HG03159 (cell line): ENCODE measurements around the gene SIPA1L3.
"Not testable (repeated sequence)": the region's sequence is repeated elsewhere in the genome, so short reads cannot be mapped to it uniquely, and the experiment has no call there.

Experiments
- ATAC-seq: cut with Tn5 transposase; IDR thresholded peaks from one replicate; pipeline ENCODE4 v1.9.1; 2021; ENCODE audit warnings: mild to moderate bottlenecking, moderate library complexity; ENCODE audit not compliant: unreplicated experiment

Gene SIPA1L3

DNA sequence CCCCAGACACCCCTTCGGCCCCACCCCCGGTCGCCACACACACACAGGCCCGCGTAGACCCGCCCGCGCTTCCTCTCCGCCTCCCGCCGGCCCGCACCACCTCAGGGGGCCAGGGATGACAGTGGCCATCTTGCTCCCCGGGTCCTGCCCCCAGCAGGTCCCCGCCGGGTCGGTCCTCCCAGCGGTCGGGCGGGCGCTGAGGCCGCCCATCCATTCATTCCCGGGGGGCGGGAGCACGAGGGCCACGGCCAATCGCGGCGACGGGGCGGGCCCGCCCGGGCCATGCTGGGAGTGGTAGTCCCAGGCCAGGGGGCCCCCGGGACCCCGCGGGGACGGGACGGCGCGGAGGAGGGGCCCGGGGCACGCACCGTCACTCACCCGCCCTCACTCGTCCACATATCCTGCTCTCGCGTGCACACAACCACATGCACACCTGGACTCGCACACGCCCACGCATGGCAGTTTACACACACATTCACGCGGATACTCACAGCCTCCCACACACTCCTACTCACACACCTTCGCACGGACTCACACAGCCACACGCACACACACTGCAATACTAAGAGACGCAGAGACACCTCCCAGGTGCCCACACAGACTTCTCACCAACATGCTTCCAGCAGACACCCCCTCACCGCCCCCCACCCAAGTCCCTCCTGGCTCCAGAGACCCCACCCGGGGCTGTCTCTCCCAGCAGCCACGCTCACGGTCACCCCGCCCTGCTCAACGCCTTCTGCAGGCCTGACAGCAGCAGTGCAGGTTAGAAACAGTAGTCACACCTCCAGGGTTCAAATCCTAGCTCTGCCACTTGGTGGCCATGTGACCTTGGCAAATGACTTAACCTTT is 317.2 kb downstream of the SIPA1L3 start, which contains the start of gene DPF1:
Gene DPF1 (minus strand): TSS at position 209 of the 849 bp plus-strand sequence. CDS start 80 bp downstream, at position 129.
- peak; percentile 68 for ATAC-seq

DNA sequence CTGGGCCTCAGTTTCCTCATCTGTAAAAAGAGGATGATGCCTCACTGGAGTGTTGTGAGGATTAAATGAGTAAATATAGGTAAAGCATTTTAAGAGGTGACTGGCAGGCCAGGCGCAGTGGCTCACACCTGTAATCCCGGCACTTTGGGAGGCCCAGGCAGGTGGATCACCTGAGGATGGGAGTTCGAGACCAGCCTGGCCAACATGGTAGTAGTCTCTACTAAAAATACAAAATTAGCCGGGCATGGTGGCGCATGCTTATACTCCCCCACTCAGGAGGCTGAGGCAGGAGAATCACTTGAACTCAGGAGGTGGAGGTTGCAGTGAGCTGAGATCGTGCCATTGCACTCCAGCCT is 317.8 kb downstream of the SIPA1L3 start:
- not testable (repeated sequence) for ATAC-seq

DNA sequence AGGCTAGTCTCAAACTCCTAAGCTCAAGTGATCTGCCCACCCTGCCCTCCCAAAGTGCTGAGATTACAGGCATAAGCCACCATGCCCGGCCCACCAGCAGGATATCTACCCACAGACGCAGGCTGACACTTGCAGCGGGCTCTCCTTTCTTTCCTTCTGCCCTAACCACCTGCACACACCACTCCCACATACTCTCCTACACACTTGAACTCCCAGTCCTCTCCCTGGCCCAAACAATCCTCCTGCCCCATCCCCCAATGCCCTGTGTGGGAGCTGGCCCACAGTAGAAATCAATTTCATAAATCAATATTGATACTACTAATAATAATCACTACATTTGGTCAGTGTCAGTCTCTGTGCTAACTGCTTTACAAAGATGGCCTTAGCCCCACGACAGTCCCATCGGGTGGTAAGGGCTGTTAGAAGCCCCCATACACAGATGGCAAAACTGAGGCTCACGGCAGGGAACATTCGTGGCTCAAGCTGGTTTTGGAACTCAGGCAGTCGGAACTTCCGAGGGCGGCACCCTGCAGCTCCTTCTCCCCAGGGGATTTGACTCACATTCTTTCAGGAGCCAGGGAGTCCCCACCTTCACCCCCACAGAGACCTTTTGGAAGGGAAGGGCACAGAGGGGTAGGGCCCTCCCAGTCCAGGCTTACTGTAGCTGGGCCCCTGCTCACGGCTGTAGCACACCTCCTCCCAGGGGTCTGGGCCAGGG is 320.4 kb downstream of the SIPA1L3 start:
- ATAC-seq: no peak

DNA sequence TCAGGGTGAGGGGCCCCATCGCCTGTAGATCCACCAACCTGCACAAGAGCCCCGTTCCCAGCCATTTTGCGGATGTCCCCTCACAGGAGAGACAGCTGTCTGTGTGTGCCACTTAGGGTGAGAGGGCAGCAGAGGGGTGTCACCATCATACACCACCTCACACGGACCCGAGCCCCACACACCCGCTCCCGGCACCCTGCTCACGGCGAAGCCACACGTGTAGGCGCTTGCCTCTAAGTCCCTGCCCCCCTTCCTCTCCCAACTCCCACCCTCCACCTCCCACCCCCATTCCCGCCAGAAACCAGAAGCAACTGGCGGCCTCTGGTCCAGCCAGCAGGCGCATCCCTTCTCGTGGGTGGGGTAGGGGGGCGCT is 321.0 kb downstream of the SIPA1L3 start:
- ATAC-seq: no peak

DNA sequence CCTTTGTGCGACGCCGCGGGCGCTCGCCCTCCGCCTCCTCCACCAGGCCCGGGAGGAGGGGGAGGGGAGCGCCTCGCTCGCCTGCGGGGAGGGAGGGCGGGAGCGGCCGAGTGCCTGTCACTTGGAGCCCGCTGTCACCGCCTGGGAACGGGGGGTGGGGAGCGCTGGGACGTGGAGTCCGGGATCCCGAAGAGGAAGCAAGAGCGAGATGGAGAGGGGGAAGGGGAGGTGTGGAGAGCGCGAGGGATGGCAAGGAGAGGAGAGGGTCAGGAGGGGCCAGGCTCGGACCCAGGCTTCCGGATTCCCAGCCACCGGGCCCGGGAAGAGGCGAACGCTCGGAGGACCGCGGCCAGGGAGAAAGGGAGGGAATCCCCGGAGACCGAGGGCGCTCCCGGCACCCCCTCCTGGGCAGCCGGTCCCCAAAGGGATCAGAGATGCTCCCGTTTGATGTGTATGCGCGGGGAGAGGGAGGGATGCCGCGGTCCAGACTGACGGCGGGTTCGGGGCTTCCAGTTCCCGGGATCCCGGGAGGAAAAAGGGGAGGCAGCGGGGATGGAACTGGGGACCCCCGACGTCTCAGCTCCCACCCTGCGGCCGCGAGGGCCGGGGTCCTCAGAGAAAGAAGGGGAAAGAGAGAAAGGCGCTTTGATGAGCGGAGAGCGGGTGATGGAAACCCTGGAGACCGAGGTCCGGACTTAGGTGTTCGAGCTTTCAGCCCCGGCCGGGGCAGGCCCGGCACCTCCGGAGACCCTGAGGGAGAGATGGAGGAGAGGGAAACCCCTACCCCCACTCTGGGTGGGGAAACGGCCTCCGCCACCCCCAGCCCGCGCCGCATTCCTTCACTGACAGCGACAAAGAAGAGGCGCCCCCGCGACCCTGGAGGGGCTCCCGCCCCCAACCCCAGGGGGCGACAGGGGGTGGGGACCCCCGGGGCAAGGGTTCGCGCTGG is 321.8 kb downstream of the SIPA1L3 start:
- no peak for ATAC-seq

DNA sequence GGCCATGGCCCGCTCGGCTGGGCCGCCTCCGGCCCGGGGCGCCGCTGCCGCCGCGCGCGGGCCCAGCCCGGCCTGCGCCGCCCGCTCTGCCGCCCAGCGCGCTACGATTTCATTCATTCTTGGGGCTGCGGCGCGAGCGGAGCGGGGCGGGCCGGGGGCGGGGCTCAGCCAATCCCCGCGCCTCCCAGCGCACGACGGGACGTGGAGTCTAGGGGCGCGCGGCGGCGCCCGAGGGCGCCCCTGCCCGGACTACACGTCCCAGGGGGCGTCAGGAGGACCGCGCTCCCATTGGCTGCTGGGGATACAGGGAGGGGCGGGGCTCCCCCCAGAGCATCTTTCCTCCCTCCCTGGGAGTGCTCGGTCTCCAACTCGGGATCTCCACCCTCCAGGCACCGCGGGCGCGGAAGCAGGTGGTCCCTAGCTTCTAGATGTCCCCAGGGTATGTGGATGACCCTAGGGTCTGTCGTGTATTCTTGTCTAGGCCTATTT is 322.6 kb downstream of the SIPA1L3 start:
- no peak for ATAC-seq

DNA sequence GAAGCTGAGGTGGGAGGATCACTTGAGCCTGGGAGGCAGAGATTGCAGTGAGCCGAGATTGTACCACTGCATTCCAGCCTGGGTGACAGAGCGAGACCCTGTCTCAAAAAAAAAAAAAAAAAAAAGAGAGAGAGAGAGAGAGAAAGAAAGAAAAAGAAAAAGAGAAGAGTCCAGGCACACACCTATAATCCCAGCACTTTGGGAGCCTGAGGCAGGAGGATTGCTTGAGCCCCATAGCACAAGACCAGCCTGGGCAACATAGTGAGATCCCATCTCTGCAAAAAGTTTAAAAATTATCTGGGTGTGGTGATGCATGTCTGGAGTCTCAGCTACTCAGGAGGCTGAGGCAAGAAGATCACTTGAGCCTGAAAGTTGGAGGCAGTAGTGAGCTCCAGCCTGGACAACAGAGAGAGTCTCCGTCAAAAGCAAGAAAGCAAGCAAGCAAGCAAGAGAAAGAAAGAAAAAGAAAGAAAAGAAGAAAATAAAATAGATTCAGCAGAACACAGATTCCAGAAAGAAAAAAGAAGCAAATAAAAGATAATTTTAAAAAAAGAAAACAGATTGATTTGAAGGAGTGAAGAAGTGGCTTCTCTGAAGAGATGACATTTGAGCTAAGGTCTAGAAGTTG is 323.6 kb downstream of the SIPA1L3 start:
- not testable (repeated sequence) for ATAC-seq

DNA sequence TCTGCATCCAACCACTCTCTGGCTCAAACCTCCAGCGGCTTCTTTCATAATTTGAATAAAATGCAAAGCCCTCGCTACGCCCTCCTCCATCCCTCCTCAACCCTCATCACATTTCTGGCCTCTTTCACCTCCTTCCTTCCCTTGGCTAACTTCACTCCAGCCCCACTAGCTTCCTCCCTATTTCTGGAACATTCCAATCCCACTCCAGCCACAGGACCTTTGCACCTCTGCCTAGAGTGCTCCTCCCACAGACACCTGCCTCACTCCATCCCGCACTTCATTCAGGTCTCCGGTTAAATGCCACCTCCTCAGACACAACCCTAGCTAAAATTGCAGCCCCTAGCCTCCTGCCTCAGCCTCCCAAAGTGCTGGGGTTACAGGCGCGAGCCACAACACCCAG is 324.9 kb downstream of the SIPA1L3 start:
- no peak for ATAC-seq

DNA sequence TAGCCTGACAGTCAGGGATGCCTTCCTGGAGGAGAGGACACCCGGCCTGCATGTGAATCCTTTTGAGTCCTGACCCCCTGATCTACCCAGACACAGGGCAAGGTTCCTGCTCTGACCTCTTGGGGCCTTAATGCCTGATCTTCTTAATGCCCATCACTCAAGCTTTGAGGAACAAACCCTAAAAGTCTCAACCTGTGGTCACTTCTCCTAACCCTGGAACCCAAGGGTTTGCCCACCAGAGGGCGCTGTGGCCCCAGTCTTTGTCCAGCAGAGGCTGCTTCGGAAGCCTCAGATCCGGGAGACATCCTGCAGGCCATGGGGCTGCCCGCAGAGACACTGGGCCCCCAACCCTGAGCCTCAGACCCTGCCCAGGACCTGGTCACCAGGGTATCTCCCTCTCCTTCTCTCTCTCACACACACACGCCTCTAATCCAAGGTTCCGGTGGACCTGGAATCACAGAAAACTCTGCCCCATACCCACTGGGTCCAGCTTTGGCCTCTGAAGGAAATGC is 326.8 kb downstream of the SIPA1L3 start:
- no peak for ATAC-seq

DNA sequence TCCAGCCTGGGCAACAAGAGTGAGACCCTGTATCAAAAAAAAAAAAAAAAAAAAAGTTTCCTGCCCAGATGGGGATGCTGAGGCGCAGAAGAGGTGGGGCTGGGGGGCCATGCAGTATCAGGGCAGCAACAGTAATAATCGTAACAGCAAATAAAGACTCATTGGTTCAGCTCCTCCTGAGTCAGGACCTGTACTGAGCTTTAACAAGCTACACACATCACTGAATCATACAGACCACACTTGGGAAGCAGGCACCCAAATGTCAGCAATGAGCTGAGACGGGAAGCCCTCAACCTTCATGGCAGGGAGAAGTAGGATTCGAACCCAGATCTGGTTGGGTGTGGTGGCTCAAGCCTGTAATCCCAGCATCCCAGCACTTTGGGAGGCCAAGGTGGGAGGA is 327.6 kb downstream of the SIPA1L3 start:
- ATAC-seq: no peak

DNA sequence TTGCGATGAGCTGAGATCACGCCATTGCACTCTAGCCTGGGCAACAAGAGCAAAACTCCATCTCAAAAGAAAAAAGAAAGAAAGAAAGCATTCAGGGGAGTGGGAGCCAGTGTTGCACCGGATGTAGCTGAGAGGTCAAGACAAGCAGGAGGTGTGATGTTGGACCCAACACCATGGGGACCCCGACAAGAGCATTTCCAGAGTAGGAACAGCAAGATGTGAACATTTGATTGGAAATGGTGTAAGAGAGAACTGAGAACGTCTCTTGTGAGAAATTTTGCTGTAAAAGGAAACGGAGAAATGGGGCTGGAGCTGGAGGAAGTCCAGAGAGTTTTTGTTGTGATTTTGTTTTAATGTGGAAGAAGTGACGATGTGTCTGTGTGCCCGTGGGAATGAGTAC is 332.8 kb downstream of the SIPA1L3 start:
- no peak for ATAC-seq

DNA sequence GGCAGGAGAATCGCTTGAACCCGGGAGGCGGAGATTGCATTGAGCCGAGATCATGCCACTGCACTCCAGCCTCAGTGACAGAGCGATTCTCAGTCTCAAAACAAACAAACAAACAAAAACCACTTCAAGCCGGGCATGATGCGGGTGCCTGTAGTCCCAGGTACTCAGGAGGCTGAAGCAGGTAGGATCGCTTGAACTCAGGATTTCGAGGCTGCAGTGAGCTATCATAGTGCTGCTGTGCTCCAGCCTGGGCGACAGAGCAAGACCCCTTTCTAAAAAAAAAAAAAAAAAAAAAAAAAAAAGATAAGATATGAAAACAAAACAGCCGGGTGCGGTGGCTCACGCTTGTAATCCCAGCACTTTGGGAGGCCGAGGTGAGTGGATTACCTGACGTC is 336.3 kb downstream of the SIPA1L3 start:
- no peak for ATAC-seq

DNA sequence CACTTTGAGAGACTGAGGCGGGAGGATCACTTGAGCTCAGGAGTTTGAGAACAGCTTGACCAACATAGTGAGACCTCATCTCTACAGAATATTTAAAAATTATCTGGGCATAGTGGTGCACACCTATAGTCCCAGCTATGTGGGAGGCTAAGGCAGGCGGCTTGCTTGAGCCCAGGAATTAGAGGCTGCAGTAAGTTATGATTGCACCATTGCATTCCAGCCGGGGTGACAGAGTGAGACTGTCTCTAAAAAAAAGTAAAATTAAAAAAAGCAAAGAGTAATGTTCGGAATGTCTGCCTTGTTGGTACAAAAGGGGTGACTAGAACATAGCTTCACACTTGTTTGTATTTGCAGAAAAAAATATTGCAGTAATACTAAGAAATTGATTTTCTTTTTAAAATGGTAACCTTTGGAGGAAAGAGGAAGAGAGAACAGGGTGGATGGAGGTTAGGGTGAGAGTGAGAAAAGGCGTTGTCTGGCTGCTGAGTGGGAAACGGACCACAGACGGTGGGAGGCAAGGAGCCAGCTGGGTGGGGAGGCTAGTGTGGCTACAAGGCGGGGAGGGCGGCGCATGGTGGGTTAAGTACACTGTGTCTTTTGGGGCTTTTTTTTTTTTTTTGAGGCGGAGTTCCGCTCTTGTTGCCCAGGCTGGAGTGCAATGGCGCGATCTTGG is 339.0 kb downstream of the SIPA1L3 start:
- no peak for ATAC-seq

DNA sequence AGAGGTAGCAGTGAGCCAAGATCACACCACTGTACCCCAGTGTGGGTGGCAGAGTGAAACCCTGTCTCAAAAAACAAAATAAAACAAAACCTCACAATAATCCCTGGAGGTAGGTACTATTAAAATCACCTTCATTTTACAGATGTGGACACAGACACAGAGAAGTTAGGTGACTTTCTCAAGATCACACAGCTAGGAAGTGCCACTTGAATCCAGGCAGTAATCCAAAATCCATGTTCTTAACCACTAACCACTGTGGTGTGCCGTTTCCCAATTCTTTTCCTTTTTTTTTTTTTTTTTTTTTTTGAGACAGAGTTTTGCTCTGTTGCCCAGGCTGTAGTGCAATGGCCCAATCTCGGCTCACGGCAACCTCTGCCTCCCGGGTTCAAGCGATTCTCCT is 340.1 kb downstream of the SIPA1L3 start:
- no peak for ATAC-seq

DNA sequence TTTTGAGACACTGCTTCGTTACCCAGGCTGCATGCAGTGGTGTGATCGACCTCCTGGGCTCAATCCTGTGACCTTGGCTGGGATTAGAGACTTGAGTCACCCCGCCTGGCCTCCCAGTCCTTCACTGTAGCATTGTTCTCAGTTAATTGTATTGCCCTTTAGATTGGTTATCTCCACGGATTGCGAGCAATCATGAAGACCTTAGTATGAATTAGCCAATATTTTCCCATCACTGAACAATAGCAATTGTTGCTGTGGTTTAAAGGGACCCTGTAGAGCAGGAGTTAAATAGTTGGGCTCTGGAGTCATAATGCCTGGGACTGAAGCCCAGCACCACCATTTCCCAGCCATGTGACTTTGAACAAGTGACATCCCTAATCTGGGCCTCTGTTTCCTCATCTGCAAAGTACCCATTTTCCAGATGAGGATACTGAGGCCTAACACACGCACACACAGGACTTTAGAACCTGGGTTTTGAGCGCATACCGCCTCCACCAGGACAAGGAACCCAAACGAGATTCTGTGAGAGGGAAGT is 340.8 kb downstream of the SIPA1L3 start:
- no peak for ATAC-seq

DNA sequence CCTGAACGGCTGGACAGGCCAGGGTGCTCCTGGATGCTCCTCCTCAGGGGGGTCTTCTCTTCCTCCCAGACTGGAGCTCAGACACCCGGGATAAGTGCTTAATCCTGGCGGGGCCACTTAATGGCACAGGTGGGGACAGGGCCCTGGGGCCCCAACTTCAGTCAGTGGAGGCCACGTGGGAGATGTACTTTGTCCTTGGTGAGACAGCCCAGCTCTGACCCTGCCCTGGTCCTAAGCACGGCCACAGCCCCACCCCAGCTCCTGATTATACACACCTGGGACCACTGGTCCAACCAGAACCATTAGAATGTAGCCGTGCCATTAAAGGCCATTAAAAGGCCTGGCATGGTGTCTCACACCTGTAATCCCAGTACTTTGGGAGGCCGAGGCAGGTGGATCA is 341.4 kb downstream of the SIPA1L3 start:
- ATAC-seq: no peak

DNA sequence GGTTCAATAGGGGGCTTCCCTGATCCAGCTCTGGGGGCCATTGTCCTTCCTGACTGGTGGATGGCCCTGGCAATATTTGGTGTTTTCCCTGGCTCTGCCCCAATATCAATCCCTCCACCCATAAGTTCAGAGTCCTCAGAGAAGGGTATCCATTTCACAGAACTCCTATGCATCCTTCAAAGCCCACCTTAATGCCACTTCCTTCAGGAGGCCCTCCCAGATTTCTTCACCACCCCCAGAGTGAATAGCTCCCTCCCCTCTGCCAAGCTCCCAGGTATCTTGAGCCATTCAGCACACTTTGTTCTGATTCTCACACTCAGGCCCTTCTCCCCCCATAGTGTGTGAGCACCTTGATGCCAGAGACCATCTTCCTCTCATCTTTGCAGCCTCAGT is 343.4 kb downstream of the SIPA1L3 start:
- no peak for ATAC-seq

DNA sequence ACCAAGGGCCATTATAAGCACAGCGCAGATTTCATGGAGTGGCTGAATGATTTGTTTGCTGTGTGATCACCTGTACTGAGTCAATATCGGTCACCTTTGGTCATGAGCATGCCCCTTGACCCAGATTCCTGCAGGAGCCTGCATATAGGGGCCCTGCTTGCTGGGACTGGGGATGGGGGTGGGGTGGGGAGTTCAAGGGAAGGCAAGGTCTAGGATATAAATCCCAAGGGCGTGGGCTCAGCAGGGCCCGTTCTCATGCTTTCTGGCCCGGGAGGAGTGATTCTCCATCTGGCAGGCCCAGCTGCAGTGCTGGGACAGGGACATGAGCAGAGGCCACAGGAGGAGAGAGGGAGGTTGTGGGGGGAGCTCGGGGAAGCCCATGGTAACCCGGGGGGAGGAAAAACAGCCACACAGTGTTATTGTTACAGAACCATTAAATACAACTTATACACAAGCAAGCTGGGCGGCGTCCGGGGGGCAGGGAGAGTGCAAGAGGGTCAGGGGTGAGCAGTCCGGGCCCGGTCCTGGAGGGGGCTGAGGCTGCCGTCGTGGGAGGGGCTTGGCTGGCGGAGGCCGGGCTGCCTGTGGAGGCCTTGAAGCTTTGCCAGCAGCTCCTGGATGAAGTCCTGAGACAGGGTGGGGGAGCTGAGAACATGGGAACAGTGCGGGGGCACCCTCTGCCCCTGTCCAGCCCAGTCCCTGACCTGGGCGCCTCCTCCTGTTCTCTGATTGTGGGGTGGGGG is 344.0 kb downstream of the SIPA1L3 start:
- ATAC-seq: no peak

DNA sequence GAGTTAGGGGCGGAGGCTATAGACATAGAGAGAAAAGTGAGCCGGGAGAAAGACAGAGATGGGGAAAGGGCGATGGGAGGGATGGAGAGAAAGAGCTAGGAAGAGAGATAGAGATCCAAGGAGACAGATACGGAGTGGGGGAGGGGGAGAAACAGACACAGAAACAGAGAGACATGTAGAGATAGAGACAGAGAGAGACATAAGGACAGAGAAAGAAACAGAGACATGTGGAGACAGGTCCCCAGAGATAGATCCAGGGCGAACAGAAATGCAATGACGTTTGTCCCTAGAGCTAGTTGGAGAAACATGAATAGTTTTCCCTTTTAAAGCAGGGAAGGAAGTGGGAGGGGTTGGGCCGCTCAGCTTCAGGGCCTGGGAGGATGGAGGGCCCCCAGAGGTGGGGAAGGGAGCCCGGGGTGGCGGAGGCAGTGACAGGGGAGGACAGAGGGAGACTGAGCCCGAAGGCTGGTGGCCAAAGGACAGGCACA is 344.6 kb downstream of the SIPA1L3 start:
- ATAC-seq: no peak
